Measurements from ENCODE around the gene PAPPA. TPM values are rescaled to one million over a fixed set of nuclear protein-coding genes. Genes with fewer than 3 reads are reported as not detected.

Gene PAPPA
- total RNA-seq, 2 donors from 2014 or later: 0.09 TPM

GRCh38 chr9:116391306-116391900, 237.8 kb downstream of the PAPPA start:
- Histone ChIP-seq H3K4me3 (ENCODE audit: low read length) (no peak overlapping the region), H3K9ac (ENCODE audit: extremely low read depth, low read length, poor library complexity, severe bottlenecking) (no peak overlapping the region), H3K4me1 (ENCODE audit: control insufficient read depth, insufficient read depth, low read length) (no peaks in the 10 kb centered on the region), H3K9me3 (ENCODE audit: control insufficient read depth, low read length) (no peaks in the 10 kb centered on the region), H3K27me3 (ENCODE audit: control insufficient read depth, insufficient read depth, low read length, poor library complexity, severe bottlenecking) (peaks cover 71% of the 10 kb centered on the region), H3K27ac (ENCODE audit: low read depth, low read length) (no peak overlapping the region), H3K36me3 (ENCODE audit: control insufficient read depth, insufficient read depth, low read length) (no peaks in the 10 kb centered on the region)
- Mint-ChIP-seq H3K27me3 (ENCODE audit: insufficient read depth) (peaks cover 54% of the 10 kb centered on the region), H3K4me1 (peaks cover 6% of the 10 kb centered on the region), H3K9me3 (no peaks in the 10 kb centered on the region), H3K36me3 (ENCODE audit: low read depth) (no peaks in the 10 kb centered on the region), H3K27ac (no peak overlapping the region), H3K4me3 (no peak overlapping the region)
- WGBS, 2 experiments (ENCODE audit: insufficient coverage in 1 of 2, insufficient read length in 1 of 2): 86 to 90% methylated on average over 2 to 4 of the region's 4 CpGs
- DNase-seq: peak; percentile 64
- no peak for TF ChIP-seq CTCF (conservative IDR thresholded peaks at IDR 0.05)

- Mint-ChIP-seq H3K36me3 (ENCODE audit: low read depth) (no peaks in the 10 kb centered on the region), H3K9me3 (no peaks in the 10 kb centered on the region), H3K4me3 (no peak overlapping the region), H3K27ac (no peak overlapping the region), H3K4me1 (peaks cover 6% of the 10 kb centered on the region), H3K27me3 (ENCODE audit: insufficient read depth) (peaks cover 42% of the 10 kb centered on the region)
- Histone ChIP-seq H3K27ac (ENCODE audit: low read depth, low read length) (no peak overlapping the region), H3K9me3 (ENCODE audit: control insufficient read depth, low read length) (no peaks in the 10 kb centered on the region), H3K9ac (ENCODE audit: extremely low read depth, low read length, poor library complexity, severe bottlenecking) (no peak overlapping the region), H3K4me3 (ENCODE audit: low read length) (no peak overlapping the region), H3K36me3 (ENCODE audit: control insufficient read depth, insufficient read depth, low read length) (no peaks in the 10 kb centered on the region), H3K27me3 (ENCODE audit: control insufficient read depth, insufficient read depth, low read length, poor library complexity, severe bottlenecking) (peaks cover 66% of the 10 kb centered on the region), H3K4me1 (ENCODE audit: control insufficient read depth, insufficient read depth, low read length) (no peaks in the 10 kb centered on the region)
- 80 to 95% methylated on average over 1 of the region's 1 CpG for WGBS, 2 experiments (ENCODE audit: insufficient coverage in 1 of 2, insufficient read length in 1 of 2)
- TF ChIP-seq CTCF (conservative IDR thresholded peaks at IDR 0.05): no peak
- DNase-seq: no peak
Measured at GRCh38 chr9:116393198-116393597, 239.6 kb downstream of the PAPPA start.

- no peak for DNase-seq
- H3K9me3 Mint-ChIP-seq: no peaks in the 10 kb centered on the region
- no peak overlapping the region for H3K27ac ChIP-seq (ENCODE audit: low read depth, low read length)
- no peak overlapping the region for H3K4me3 ChIP-seq (ENCODE audit: low read length)
- H3K36me3 ChIP-seq (ENCODE audit: control insufficient read depth, insufficient read depth, low read length): no peaks in the 10 kb centered on the region
- peaks cover 61% of the 10 kb centered on the region for H3K27me3 ChIP-seq (ENCODE audit: control insufficient read depth, insufficient read depth, low read length, poor library complexity, severe bottlenecking)
- H3K36me3 Mint-ChIP-seq (ENCODE audit: low read depth): no peaks in the 10 kb centered on the region
- no peak overlapping the region for H3K4me3 Mint-ChIP-seq
- no peaks in the 10 kb centered on the region for H3K9me3 ChIP-seq (ENCODE audit: control insufficient read depth, low read length)
- no peaks in the 10 kb centered on the region for H3K4me1 ChIP-seq (ENCODE audit: control insufficient read depth, insufficient read depth, low read length)
- H3K4me1 Mint-ChIP-seq: peaks cover 6% of the 10 kb centered on the region
- WGBS, 2 experiments (ENCODE audit: insufficient coverage in 1 of 2, insufficient read length in 1 of 2): 93 to 94% methylated on average over 5 to 6 of the region's 6 CpGs
- TF ChIP-seq CTCF (conservative IDR thresholded peaks at IDR 0.05): no peak
- no peak overlapping the region for H3K27ac Mint-ChIP-seq
- no peak overlapping the region for H3K9ac ChIP-seq (ENCODE audit: extremely low read depth, low read length, poor library complexity, severe bottlenecking)
- H3K27me3 Mint-ChIP-seq (ENCODE audit: insufficient read depth): peaks cover 42% of the 10 kb centered on the region
Measured at GRCh38 chr9:116394070-116394469, 240.5 kb downstream of the PAPPA start.
